HG02610 (cell line): Measurements from ENCODE around the gene CALHM1.
"Not testable (repeated sequence)": the region's sequence is repeated elsewhere in the genome, so short reads cannot be mapped to it uniquely, and the experiment has no call there.

Experiments used
- ATAC-seq: cut with Tn5 transposase; IDR thresholded peaks from one replicate; pipeline ENCODE4 v1.9.1; 2021; ENCODE audit warnings: mild to moderate bottlenecking, moderate library complexity; ENCODE audit not compliant: unreplicated experiment

The CALHM1 gene

DNA sequence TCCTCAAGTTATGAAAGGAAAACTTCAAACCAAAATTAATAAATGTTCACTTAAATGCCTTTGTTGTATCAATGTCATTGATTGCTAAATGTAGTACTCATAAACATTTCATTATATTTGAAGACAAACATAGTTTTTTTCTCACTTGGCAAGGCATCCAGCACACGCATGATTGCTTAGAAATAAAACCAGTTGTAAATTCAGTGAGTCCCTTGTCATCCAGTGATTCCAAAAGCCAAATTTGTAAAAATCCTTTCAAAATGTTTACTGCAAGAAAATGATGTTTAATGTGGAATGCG is 28.7 kb upstream of the CALHM1 start:
- no peak for ATAC-seq

DNA sequence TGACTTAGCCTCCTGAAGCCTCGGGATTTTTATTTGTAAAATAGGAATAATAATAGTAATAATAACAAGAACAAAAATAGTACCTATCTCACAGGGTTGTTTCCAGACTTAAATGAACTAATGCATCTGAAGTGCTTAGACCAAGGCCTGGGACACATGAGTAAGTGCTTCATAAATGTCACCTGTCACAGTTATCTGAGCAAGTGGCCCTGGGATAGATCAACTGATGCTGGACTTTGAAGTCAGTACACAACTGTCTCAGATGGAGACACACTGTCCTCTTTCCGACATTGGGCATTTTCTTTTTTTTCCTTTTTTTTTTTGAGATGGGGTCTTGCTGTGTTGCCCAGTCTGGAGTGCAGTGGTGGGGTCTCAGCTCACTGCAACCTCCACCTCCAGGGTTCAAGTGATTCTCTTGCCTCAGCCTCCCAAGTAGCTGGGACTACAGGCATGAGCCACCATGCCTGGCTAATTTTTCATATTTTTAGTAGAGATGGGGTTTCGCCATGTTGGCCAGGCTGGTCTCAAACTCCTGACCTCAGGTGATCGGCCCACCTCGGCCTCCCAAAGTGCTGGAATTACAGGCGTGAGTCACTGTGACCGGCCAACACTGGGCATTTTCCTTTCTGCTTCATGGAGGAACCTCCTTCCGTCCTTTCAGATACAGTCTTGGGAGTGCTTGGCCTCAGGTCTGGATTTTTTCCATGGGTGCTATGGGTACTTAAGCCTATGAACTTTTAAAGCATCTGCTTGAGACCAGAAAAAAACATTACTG is 28.1 kb upstream of the CALHM1 start:
- not testable (repeated sequence) for ATAC-seq

- ATAC-seq, result peak; percentile 53
Measured at GRCh38 chr10:103481974-103482531, 23.4 kb upstream of the CALHM1 start.

DNA sequence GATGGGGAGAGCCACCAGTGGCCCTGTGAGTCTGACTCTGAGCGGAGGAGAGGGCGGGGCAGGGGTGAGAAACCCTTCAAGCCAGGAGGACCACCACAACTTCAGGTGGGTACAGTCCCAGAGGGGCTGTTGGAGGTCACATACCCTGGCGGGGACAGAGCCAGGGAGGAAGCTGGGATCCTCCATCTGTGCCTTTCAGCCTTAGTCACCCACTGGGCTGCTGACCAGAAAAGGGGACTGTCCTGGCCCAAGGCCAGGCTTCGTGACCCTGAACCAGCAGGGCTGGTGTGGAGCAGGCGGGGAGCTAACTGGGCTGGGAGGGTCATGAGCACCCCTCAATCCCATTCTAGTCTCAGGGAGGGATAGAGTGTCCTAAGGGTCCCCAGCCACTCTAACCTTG is 21.8 kb upstream of the CALHM1 start:
- no peak for ATAC-seq

- no peak for ATAC-seq
Measured at GRCh38 chr10:103479135-103479534, 20.4 kb upstream of the CALHM1 start, which contains the start of gene CALHM3. Gene CALHM3 (minus strand): TSS chr10:103479240. CDS start chr10:103479032, 208 bp downstream.

DNA sequence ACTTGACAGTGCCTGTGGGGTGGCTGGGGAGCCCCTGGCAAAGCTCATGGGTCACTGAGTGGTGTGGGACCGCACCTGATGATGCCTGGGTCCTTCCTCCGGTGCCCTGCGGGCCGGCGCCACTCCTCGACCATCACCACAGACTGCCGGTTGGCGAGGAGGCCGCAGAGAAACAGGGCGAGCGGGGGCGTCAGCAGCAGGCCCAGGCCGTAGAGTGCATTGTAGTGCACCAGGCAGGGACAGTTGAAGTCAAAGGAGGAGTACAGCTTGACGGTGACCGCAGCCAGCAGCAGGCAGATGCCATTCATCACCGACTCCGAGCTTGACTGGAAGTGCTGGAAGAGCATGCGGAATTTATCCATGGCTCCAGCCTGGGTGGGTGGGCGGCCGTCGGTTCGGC is 20.0 kb upstream of the CALHM1 start:
- no peak for ATAC-seq

GRCh38 chr10:103476046-103476768 is 17.5 kb upstream of the CALHM1 start:
- peak; percentile 28 for ATAC-seq

DNA sequence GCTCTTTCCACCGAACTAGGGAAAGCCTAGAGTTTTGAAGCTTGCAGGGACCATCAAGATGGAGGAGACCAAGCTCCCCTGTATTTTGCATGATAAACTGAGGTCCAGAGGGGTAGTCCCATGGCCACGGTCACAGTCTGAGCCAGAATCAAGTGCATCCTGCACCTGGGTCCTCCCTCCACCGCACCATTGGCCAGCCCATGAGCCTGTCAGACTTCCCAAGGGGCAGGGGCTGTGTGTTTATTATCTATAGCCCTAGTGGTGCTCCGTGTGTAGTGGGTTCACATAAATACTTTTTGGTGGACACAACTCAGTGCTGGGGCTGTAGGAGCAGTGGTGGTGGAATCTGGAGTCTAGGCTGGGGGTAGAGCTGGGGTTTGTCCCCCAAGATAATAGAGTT is 16.7 kb upstream of the CALHM1 start:
- ATAC-seq, result no peak

DNA sequence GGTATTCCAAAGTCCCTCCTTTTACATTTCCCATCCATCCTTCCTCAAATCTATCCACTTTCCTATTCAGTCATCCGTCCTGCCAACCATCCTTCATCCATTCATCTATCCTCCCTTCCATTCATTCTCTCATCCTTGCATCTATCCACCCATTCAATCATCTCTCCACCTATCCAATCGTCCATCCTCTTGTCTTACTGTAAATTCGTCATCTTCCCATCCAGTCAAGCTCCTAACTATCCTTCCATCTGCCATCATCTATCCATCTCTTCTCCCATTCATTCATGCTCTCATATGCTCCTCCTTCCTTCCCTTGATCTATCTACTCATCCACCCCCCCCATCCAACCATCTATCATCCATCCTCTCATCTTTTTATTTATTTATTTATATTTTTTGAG is 15.4 kb upstream of the CALHM1 start:
- ATAC-seq, result no peak

DNA sequence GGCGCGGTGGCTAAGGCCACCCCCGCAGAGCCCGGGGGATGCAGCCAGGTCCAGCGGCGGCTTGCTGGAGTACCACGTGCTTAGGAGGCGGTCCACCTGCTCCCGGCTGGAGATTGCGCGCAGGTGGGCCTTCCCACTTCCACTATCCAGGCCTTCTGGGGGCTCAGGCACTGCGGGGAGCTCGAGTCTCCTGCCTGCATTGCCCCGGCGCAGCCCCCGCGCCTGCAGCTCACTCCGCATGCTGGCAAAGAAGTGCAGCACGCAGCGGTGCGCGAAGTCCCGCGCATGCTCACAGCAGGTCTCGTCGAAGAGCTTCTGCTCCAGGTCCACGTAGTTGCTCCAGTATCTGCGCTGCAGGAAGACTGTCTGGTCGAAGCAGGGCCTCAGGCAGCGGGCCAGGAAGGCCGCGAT is 14.6 kb upstream of the CALHM1 start:
- ATAC-seq, result no peak

DNA sequence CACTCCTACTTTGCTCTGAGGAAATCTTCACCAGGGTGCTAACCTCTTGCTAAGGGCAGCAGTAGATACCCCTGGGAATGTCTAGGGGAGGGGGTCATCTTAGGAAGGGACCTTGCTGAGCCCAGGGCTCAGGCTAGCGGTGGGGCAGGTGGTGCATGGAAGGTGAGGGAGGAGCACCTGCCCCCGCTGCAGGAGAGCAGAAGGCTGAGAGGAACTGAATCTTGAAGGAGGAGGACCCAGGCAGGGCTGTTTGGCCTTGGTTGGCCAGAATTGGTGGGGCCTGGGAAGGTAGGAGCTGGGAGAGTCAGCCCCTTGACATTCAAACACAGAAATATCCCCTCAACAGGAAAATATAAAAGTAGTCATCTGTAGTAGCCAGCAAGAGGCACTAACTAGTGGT is 13.3 kb upstream of the CALHM1 start:
- peak; percentile 32 for ATAC-seq

DNA sequence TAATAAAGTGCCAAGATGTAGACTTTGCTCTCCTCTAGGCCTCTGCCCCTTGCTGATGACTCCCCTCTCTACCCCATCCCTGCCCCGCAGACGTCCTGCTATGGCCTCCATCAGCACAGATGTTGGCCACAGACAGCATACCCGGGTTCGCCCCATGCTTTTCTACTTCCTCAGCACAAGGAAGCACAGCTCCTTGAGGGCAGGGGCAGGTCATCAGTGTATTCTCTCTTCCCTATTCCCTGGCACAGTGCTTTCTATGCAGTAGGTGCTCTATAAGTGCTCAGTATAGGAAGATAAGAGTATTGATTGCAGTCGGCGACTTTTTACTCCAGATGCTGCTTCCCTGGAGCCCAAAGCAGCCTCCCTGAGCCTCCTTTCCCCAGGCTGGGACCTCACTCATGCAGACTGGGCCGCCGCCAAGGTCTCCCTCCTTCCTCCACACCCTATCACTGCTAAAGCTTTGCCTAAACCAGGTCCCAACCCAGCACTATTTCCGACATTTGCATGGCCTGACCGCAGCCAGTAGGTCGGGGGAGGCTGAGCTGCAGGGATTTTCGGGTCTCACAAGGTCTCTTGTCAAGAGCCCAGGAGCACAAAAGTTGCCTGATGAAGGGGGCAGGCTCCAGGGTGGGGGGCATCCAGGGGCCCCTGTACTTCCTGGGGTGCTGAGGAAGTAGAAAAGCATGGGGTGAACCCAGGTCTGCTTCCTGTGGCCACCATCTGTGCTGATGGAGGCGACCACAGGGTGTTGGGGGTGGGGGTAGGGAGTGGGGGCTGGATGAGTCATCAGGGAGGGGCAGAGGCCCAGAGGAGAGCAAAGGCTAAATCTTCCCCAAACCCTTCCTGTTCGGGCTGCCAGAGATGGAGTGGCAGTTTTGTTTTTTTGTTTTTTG is 12.3 kb upstream of the CALHM1 start:
- peak; percentile 65 for ATAC-seq

- no peak for ATAC-seq
Measured at GRCh38 chr10:103469201-103469600, 10.5 kb upstream of the CALHM1 start.

GRCh38 chr10:103467406-103467805 is 8.7 kb upstream of the CALHM1 start:
- peak; percentile 34 for ATAC-seq

DNA sequence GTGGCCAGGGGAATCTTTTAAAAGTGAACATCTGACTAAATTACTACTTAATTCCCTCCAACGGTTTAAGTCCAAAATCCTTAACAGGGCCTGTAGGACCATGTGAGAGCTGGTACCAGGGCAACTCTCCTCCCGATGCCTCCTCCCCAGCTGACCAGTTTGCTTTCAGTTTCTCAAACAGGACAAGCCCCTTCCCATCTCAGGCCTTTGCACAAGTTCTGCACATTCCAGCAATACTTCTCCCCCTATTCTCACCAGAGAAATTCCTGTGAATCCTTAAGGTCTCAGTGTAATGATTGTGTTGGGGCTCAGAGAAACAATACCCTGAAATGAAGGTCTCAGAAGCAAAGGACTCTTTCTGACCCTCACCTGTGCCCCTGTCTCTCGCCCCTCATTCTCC is 8.0 kb upstream of the CALHM1 start:
- no peak for ATAC-seq

- ATAC-seq, result no peak
Measured at GRCh38 chr10:103465411-103466179, 6.9 kb upstream of the CALHM1 start.

- no peak for ATAC-seq
Measured at GRCh38 chr10:103463499-103463898, 4.8 kb upstream of the CALHM1 start.

DNA sequence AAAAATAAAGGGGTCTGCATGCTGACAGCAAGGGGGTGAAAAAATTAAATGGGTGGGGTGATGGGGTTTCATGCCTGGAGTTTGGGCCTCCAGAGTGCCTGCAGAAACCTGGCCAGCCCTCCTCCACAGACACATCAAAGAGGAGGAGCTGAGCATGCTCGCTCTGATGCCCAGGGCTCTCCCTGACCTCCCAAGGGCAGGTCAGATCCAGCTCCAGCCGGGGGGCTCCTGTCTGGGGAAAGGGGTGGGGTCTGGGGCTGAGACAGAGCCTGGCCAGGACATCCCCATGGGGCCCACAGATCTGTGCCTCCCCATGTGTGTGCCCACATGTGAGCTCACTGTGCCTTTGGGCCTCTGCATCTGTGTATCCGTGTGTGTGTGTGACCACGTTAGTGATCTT is 915 bp upstream of the CALHM1 start:
- no peak for ATAC-seq

GRCh38 chr10:103457896-103458583 is 660 bp downstream of the CALHM1 start:
- ATAC-seq, result no peak

DNA sequence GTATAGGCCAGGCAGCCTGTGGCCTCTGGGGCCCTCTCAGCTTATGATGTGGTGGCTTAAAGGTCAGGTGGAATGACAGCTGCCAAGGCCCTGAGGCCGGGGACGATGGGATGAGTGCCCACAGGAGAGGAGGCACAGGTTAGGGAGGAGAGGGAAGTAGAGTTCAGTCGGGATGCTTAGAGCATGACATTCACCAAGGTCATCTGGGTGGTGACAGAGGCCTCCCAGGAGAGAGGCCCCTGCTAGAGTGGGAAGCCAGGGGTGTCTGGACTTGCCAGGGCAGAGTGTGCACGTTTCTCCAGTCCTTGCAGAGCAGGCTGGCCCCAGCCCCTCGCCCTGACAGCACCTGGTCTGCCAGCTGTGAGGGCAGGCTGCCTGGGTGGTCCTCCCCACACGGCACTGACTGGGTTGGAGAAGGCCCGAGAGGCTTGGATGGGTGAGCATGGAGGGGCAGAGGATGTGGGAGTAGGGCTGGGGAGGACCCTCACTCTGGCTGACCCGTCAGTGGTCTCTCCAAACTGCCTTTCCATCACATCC is 1.5 kb downstream of the CALHM1 start:
- no peak for ATAC-seq
